ENCODE measurements around the gene EXOSC2.
A peak's percentile ranks its signal among the peaks of the same experiment; 100 is the strongest.
"Not testable (repeated sequence)": the region's sequence is repeated elsewhere in the genome, so short reads cannot be mapped to it uniquely, and the experiment has no call there.

The EXOSC2 gene

GRCh38 chr9:130677252-130677651 is 16.3 kb upstream of the EXOSC2 start:
- DNase-seq (ENCODE audit: low read depth) = no peak
- TF ChIP-seq CTCF (IDR thresholded peaks at IDR 0.05; ENCODE audit: insufficient read depth, low read depth, low read length, missing control alignments) = no peak

DNA sequence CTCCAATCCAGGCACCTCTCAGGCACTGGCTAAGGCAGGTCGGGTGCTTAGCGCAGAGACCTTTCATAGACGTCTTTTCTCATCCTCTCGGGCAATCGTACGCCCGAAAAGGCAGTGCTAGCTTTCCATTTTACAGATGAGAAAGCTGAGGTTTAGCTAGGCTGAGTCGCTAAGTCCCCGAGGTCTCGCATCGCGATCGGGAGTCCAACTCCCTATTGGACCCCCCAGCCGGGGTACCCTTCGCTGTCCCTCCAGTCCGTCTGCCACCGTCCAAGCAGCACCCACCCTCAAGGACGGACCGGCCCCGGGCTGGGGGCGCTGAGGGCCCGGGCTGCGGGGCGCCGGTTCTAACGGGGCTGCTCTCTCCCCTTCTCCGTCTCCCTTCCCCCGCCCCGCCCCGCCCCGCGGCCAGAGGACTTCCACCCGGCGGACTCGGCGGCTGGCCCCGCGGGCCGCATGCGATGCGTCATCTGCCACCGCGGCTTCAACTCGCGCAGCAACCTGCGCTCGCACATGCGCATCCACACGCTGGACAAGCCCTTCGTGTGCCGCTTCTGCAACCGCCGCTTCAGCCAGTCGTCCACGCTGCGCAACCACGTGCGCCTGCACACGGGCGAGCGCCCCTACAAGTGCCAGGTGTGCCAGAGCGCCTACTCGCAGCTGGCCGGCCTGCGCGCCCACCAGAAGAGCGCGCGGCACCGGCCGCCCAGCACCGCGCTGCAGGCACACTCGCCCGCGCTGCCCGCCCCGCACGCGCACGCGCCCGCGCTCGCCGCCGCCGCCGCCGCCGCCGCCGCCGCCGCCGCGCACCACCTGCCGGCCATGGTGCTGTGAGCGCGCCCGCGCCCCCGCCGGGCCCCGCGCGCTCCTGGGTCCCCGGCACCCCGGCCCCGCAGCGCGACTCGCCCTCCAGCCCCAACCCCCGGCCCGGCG is 12.5 kb upstream of the EXOSC2 start:
- TF ChIP-seq CTCF (IDR thresholded peaks at IDR 0.05; ENCODE audit: insufficient read depth, low read depth, low read length, missing control alignments) = no peak
- DNase-seq (ENCODE audit: low read depth) = peak; percentile 87
- peak overlapping the region; percentile 73 for H3K4me3 ChIP-seq (ENCODE audit: low read depth, low read length)

More at GRCh38 chr9:130677252-130677651, 16.3 kb upstream of the EXOSC2 start:
- H3K4me3 ChIP-seq (ENCODE audit: low read depth, low read length) = no peak overlapping the region

DNA sequence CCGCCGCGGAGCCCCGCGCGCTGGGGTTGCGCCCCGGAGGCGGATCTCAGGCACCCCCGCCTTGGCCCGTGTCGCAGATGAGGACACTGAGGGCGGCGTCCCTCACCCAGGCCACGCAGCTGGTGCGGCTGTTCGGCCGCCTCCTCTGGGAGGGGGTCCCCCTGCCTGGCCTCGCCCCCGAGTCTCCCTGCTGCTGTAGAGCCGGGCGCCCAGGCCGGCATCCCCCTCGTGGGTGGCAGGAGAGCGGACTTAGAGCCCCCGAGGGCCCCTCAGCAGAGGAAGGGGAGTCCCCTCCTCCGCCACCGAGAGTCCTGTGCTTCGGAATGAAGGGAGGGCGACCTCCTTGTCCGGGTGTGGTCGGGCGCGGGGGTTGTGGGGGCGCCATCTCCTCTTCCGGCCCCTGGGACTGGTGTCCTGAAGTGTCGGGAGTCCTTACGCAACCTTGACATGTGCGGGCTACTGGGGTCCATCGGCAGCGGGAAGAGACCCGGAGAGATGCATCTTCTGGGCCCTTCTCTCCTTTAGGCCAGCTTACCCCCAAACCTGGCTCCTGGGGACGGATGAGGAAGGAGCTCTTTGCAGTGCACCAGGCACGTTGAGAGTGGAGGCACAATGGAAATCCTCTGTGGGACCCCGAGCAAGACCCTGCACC is 11.7 kb upstream of the EXOSC2 start:
- peak; percentile 29 for DNase-seq (ENCODE audit: low read depth)
- no peak for TF ChIP-seq CTCF (IDR thresholded peaks at IDR 0.05; ENCODE audit: insufficient read depth, low read depth, low read length, missing control alignments)
- peak overlapping the region; percentile 73 for H3K4me3 ChIP-seq (ENCODE audit: low read depth, low read length)

GRCh38 chr9:130682421-130683121 is 11.0 kb upstream of the EXOSC2 start:
- H3K4me3 ChIP-seq (ENCODE audit: low read depth, low read length) = peak overlapping the region; percentile 73
- DNase-seq (ENCODE audit: low read depth) = peak; percentile 64
- TF ChIP-seq CTCF (IDR thresholded peaks at IDR 0.05; ENCODE audit: insufficient read depth, low read depth, low read length, missing control alignments) = peak; percentile 70

DNA sequence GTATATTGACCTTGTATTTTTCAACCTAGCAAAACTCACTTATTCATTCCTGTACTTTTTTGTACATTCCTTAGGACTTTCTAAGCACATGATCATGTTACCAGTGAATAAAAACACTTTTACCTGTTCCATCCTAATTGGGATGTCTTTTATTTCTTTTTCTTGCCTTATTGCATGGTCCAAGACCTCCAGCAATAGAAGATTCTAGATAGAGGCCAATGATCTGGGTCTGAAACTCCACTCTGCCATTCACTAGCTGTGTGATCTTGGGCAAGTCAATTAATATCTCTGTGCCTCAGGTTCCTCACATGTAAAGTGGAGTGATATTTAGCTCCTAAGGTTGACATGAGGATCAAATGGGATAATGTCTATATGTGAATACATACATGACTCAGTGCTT is 8.5 kb upstream of the EXOSC2 start:
- TF ChIP-seq CTCF (IDR thresholded peaks at IDR 0.05; ENCODE audit: insufficient read depth, low read depth, low read length, missing control alignments) = no peak
- no peak overlapping the region for H3K4me3 ChIP-seq (ENCODE audit: low read depth, low read length)
- DNase-seq (ENCODE audit: low read depth) = no peak

GRCh38 chr9:130685945-130686344 is 7.6 kb upstream of the EXOSC2 start:
- DNase-seq (ENCODE audit: low read depth); H3K4me3 ChIP-seq (ENCODE audit: low read depth, low read length): not testable (repeated sequence)

- TF ChIP-seq CTCF (IDR thresholded peaks at IDR 0.05; ENCODE audit: insufficient read depth, low read depth, low read length, missing control alignments) = no peak
- no peak for DNase-seq (ENCODE audit: low read depth)
- H3K4me3 ChIP-seq (ENCODE audit: low read depth, low read length) = no peak overlapping the region
Observed at GRCh38 chr9:130687615-130688014, 6.0 kb upstream of the EXOSC2 start.

All from GM12865 (cell line).